H9 (cell line): Measurements from ENCODE around the gene TP53. TPM values are rescaled to one million over a fixed set of nuclear protein-coding genes. Genes with fewer than 3 reads are reported as not detected.
A peak's percentile ranks its signal among the peaks of the same experiment; 100 is the strongest.

Experiments
- DNase-seq: peaks from one replicate; pipeline ENCODE4 v3.0.0-alpha.2; 2017
- H2AFZ ChIP-seq: one replicate; pipeline ENCODE4 v1.6.1; 2013; ENCODE audit warnings: mild to moderate bottlenecking, low read length, control low read depth, moderate library complexity
- H2AK5ac ChIP-seq: 2 replicates; pipeline ENCODE4 v1.6.1; 2013; ENCODE audit warnings: low read length, control low read depth, mixed read lengths; ENCODE audit not compliant: insufficient read length
- H2BK120ac ChIP-seq: one replicate; pipeline ENCODE4 v1.6.1; 2013; ENCODE audit warnings: low read depth, mild to moderate bottlenecking, low read length, control low read depth, inconsistent platforms; ENCODE audit not compliant: poor library complexity, severe bottlenecking
- H2BK12ac ChIP-seq: 2 replicates; pipeline ENCODE4 v1.6.1; 2013; ENCODE audit warnings: low read length, control low read depth, mixed read lengths, low read depth; ENCODE audit not compliant: insufficient read length
- H2BK15ac ChIP-seq: 2 replicates; pipeline ENCODE4 v1.6.1; 2013; ENCODE audit warnings: low read depth, low read length, control low read depth
- H2BK20ac ChIP-seq: one replicate; pipeline ENCODE4 v1.6.1; 2013; ENCODE audit warnings: low read depth, mild to moderate bottlenecking, low read length, control low read depth, inconsistent platforms; ENCODE audit not compliant: poor library complexity, severe bottlenecking
- H2BK5ac ChIP-seq: 2 replicates; pipeline ENCODE4 v1.6.1; 2013; ENCODE audit warnings: low read length, control low read depth, mixed read lengths; ENCODE audit not compliant: insufficient read length
- H3K14ac ChIP-seq: 2 replicates; pipeline ENCODE4 v1.6.1; 2013; ENCODE audit warnings: low read length, control low read depth; ENCODE audit not compliant: insufficient read depth
- H3K18ac ChIP-seq: 2 replicates; pipeline ENCODE4 v1.6.1; 2013; ENCODE audit warnings: low read depth, mild to moderate bottlenecking, mixed read lengths, low read length, control low read depth; ENCODE audit not compliant: insufficient read length
- H3K23ac ChIP-seq: 2 replicates; pipeline ENCODE4 v1.6.1; 2013; ENCODE audit warnings: low read length, control low read depth, mixed read lengths, low read depth; ENCODE audit not compliant: insufficient read length
- H3K23me2 ChIP-seq: 2 replicates; pipeline ENCODE4 v1.6.1; 2013; ENCODE audit warnings: low read depth, mild to moderate bottlenecking, mixed read lengths, low read length, control low read depth; ENCODE audit not compliant: insufficient read length, poor library complexity, severe bottlenecking
- H3K27ac ChIP-seq: 2 replicates; pipeline ENCODE4 v1.5.1; 2013; ENCODE audit warnings: low read length, control low read depth, mixed read lengths, low read depth; ENCODE audit not compliant: insufficient read length
- H3K27me3 ChIP-seq: 2 replicates; pipeline ENCODE4 v1.6.1; 2013; ENCODE audit warnings: low read length, control low read depth, inconsistent platforms; ENCODE audit not compliant: insufficient read depth
- H3K4ac ChIP-seq: 2 replicates; pipeline ENCODE4 v1.6.1; 2013; ENCODE audit warnings: low read depth, mild to moderate bottlenecking, control low read depth, inconsistent platforms, low read length, moderate library complexity
- H3K4me1 ChIP-seq: 2 replicates; pipeline ENCODE4 v1.6.1; 2013; ENCODE audit warnings: low read length, control low read depth, inconsistent platforms; ENCODE audit not compliant: insufficient read depth
- H3K4me2 ChIP-seq: 2 replicates; pipeline ENCODE4 v1.6.1; 2013; ENCODE audit warnings: low read length, control low read depth, mixed read lengths; ENCODE audit not compliant: insufficient read length, insufficient read depth
- H3K56ac ChIP-seq: 2 replicates; pipeline ENCODE4 v1.6.1; 2013; ENCODE audit warnings: low read depth, mild to moderate bottlenecking, mixed read lengths, low read length, control low read depth; ENCODE audit not compliant: insufficient read length
- H3K79me1 ChIP-seq: 2 replicates; pipeline ENCODE4 v1.6.1; 2013; ENCODE audit warnings: low read depth, mild to moderate bottlenecking, moderate library complexity, low read length, control low read depth, inconsistent platforms; ENCODE audit not compliant: insufficient read depth, poor library complexity, severe bottlenecking
- H3K79me2 ChIP-seq: 2 replicates; pipeline ENCODE4 v1.6.1; 2013; ENCODE audit warnings: low read length, control low read depth, inconsistent platforms; ENCODE audit not compliant: insufficient read depth
- H3K9ac ChIP-seq: 2 replicates; pipeline ENCODE4 v1.6.1; 2013; ENCODE audit warnings: low read length, control low read depth, mixed read lengths; ENCODE audit not compliant: insufficient read length; ENCODE audit errors: extremely low read depth
- H3K9me3 ChIP-seq: one replicate; pipeline ENCODE4 v1.6.1; 2013; ENCODE audit warnings: low read depth, low read length, inconsistent platforms; ENCODE audit not compliant: control insufficient read depth
- H3T11ph ChIP-seq: one replicate; pipeline ENCODE4 v1.6.1; 2013; ENCODE audit warnings: mild to moderate bottlenecking, low read length, control low read depth, inconsistent platforms
- H4K20me1 ChIP-seq: one replicate; pipeline ENCODE4 v1.6.1; 2013; ENCODE audit not compliant: control insufficient read depth, insufficient read length, insufficient read depth
- H4K5ac ChIP-seq: 2 replicates; pipeline ENCODE4 v1.6.1; 2013; ENCODE audit warnings: low read depth, mild to moderate bottlenecking, mixed read lengths, low read length, control low read depth; ENCODE audit not compliant: insufficient read length
- H4K8ac ChIP-seq: replicated peaks from 2 replicates; pipeline ENCODE4 v1.6.1; 2013; ENCODE audit warnings: low read length, control low read depth, mixed read lengths, low read depth; ENCODE audit not compliant: insufficient read length
- H4K91ac ChIP-seq: 2 replicates; pipeline ENCODE4 v1.6.1; 2013; ENCODE audit warnings: low read depth, mild to moderate bottlenecking, moderate library complexity, mixed read lengths, low read length, control low read depth; ENCODE audit not compliant: insufficient read length
- H3K27ac Mint-ChIP-seq, 3 experiments: 2 replicates in 2 of 3; 3 replicates in 1 of 3; pipeline ENCODE4 v1.8.0; 2020 to 2021; ENCODE audit warnings: mixed read lengths in 3 of 3, mild to moderate bottlenecking in 1 of 3, moderate library complexity in 1 of 3
- H3K27me3 Mint-ChIP-seq: 2 replicates; pipeline ENCODE4 v1.8.0; 2021; ENCODE audit warnings: low read depth, mild to moderate bottlenecking, moderate library complexity, mixed read lengths
- H3K36me3 Mint-ChIP-seq, 3 experiments: 2 replicates in 2 of 3; 3 replicates in 1 of 3; pipeline ENCODE4 v1.8.0; 2020 to 2021; ENCODE audit warnings: low read depth in 3 of 3, mixed read lengths in 3 of 3; ENCODE audit not compliant: insufficient read depth in 1 of 3
- H3K4me1 Mint-ChIP-seq, 2 experiments: 2 replicates each; pipeline ENCODE4 v1.8.0; 2020; ENCODE audit warnings: mixed read lengths in 2 of 2
- H3K4me3 Mint-ChIP-seq, 2 experiments: 2 replicates in 1 of 2; 3 replicates in 1 of 2; pipeline ENCODE4 v1.8.0; 2020 to 2021; ENCODE audit warnings: mild to moderate bottlenecking in 2 of 2, mixed read lengths in 2 of 2, moderate library complexity in 1 of 2
- H3K9me3 Mint-ChIP-seq, 2 experiments: 2 replicates in 1 of 2; 3 replicates in 1 of 2; pipeline ENCODE4 v1.8.0; 2020; ENCODE audit warnings: mild to moderate bottlenecking in 2 of 2, mixed read lengths in 2 of 2, moderate library complexity in 1 of 2
- CTCF ChIP-seq: fragments of 200-600 bp; sonication (generic); conservative IDR thresholded peaks from 3 replicates; pipeline ENCODE4 v1.8.0; 2021; ENCODE audit warnings: antibody characterized with exemption, mild to moderate bottlenecking
- WGBS: extraction: QIAGEN DNeasy Blood & Tissue Kit; methylation state at CpG from one replicate; pipeline ENCODE4 v1.1.7; 2013; ENCODE audit warnings: missing lambda C conversion rate, low lambda C conversion rate, mixed read lengths; ENCODE audit not compliant: insufficient read length; ENCODE audit errors: extremely low coverage; 5-methylcytosine and 5-hydroxymethylcytosine counted together
- total RNA-seq: library from RNA; stranded (reverse); gene quantifications from 2 replicates; pipeline ENCODE4 v1.2.1, GENCODE V29; 2021

Gene TP53
- total RNA-seq, 1 experiment from 2014 or later = 163 TPM

DNA sequence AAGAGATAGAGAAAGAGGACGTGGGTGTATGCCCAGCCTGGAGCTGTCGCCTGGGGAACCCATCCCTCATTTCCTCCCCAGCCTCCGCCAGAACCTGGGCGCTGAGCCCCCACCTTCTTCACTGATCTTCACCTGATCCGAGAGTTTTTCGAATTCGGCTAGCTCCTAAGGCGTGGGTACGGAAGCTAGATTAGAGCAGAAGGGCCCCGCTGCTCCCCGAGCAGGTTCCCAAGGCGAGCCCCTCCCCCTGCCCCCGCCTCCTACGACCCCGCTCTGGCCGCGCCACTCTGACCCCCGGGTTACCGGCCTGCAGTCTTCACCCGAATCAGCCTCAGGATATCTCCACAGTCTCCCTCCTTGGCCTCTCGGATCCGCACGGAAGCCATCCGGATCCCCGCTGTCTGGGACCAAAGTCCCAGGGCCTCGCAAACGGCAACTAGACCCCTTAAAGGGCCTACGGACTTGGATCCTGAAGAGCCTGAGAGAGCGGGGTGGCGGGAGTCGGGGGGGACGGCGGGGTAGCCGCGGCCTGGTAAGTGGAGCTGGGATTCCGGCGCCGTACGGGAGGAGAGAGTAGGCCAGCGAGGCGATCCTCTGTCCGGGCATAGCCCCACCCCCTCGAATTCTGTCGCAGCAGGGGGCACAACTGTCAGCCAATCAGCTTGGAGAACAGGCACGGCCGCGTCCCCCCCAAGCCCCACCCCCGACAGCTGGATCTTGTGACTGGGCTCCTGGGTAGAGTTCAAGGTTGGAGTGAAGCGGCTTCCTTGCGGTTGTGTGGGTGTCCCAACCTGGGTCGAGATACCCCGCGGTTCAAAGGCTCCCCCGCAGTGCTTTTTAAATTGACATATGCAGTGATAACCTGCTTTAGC is 59.8 kb downstream of the TP53 start, which contains the start of gene SAT2:
SAT2 (minus strand) TSS at position 572 of the 872 bp plus-strand sequence; CDS start at position 386, 186 bp downstream.
- H3K27ac Mint-ChIP-seq = peak within 1 kb of the TSS; percentile 90 to 96 (median 96); a peak in 6 of 7 replicates
- WGBS = no CpG with 5 or more reads among the region's 54 CpGs
- Histone ChIP-seq H3K56ac (no peak within 1 kb of the TSS), H2BK15ac (no peak within 1 kb of the TSS), H3K27me3 (no peaks in the 10 kb centered on the region), H4K91ac (no peak within 1 kb of the TSS), H4K5ac (no peak within 1 kb of the TSS), H3T11ph (no peak within 1 kb of the TSS), H2AFZ (no peak within 1 kb of the TSS), H3K4ac (no peak within 1 kb of the TSS), H3K23ac (no peak within 1 kb of the TSS), H2AK5ac (no peak within 1 kb of the TSS), H3K4me2 (peak within 1 kb of the TSS; percentile 94), H3K9me3 (no peaks in the 10 kb centered on the region), H3K27ac (no peak within 1 kb of the TSS), H3K4me1 (no peaks in the 10 kb centered on the region), H3K18ac (peak within 1 kb of the TSS; percentile 87), H4K8ac (no peak within 1 kb of the TSS), H3K79me1 (no peaks in the 10 kb centered on the region), H3K23me2 (peaks cover 8% of the 10 kb centered on the region), H3K9ac (peak within 1 kb of the TSS; percentile 80), H2BK12ac (no peak within 1 kb of the TSS), H4K20me1 (no peaks in the 10 kb centered on the region), H2BK5ac (no peak within 1 kb of the TSS), H3K79me2 (no peaks in the 10 kb centered on the region), H2BK20ac (no peak within 1 kb of the TSS), H2BK120ac (no peak within 1 kb of the TSS), H3K14ac (peak within 1 kb of the TSS; percentile 74)
- TF ChIP-seq CTCF = no peak
- H3K36me3 Mint-ChIP-seq = peaks cover 4 to 19% (median 15%) of the 10 kb centered on the region in 3 experiments
- no peaks in the 10 kb centered on the region for H3K9me3 Mint-ChIP-seq
- H3K4me3 Mint-ChIP-seq = peak within 1 kb of the TSS; percentile 90 to 94
- peaks cover 11 to 13% of the 10 kb centered on the region in 2 experiments for H3K4me1 Mint-ChIP-seq
- peaks cover 2% of the 10 kb centered on the region; the same call in 1 of the 2 replicates for H3K27me3 Mint-ChIP-seq
- peak; percentile 99 for DNase-seq
